Measurements from ENCODE around the gene RAVER2.

RAVER2 gene

GRCh38 chr1:64839261-64839660 lies 94.4 kb downstream of the RAVER2 start:
- Histone ChIP-seq H3K27ac (ENCODE audit: low read depth, low read length, poor library complexity, severe bottlenecking) (no peak overlapping the region), H3K79me2 (ENCODE audit: insufficient read depth, low read length) (no peaks in the 10 kb centered on the region), H3K9me3 (ENCODE audit: low read length) (no peaks in the 10 kb centered on the region), H3F3A (ENCODE audit: insufficient read depth, low read length) (no peaks in the 10 kb centered on the region), H3K4me3 (ENCODE audit: low read depth, low read length, poor library complexity, severe bottlenecking) (no peak overlapping the region), H3K9ac (ENCODE audit: low read length) (no peak overlapping the region), H3K27me3 (ENCODE audit: insufficient read depth, low read length) (no peaks in the 10 kb centered on the region), H3K4me2 (ENCODE audit: low read length) (no peak overlapping the region), H4K20me1 (ENCODE audit: insufficient read depth, low read length) (no peaks in the 10 kb centered on the region), H2AFZ (ENCODE audit: low read length) (no peak overlapping the region), H3K4me1 (ENCODE audit: insufficient read depth, low read length, severe bottlenecking) (no peaks in the 10 kb centered on the region), H3K36me3 (ENCODE audit: insufficient read depth, low read length) (peaks cover 48% of the 10 kb centered on the region), H3K9me2 (ENCODE audit: low read depth, low read length) (no peaks in the 10 kb centered on the region)
- TF ChIP-seq CTCF (IDR thresholded peaks at IDR 0.05; ENCODE audit: low read length) (no peak), EZH2 (IDR thresholded peaks at IDR 0.05; ENCODE audit: borderline replicate concordance, low read length) (no peak)

GRCh38 chr1:64839732-64840405 lies 95.0 kb downstream of the RAVER2 start:
- no peak overlapping the region for H3K9ac ChIP-seq (ENCODE audit: low read length)
- no peaks in the 10 kb centered on the region for H3K9me3 ChIP-seq (ENCODE audit: low read length)
- no peaks in the 10 kb centered on the region for H3F3A ChIP-seq (ENCODE audit: insufficient read depth, low read length)
- no peaks in the 10 kb centered on the region for H3K27me3 ChIP-seq (ENCODE audit: insufficient read depth, low read length)
- no peaks in the 10 kb centered on the region for H3K9me2 ChIP-seq (ENCODE audit: low read depth, low read length)
- no peaks in the 10 kb centered on the region for H4K20me1 ChIP-seq (ENCODE audit: insufficient read depth, low read length)
- no peak overlapping the region for H2AFZ ChIP-seq (ENCODE audit: low read length)
- no peak for TF ChIP-seq CTCF (IDR thresholded peaks at IDR 0.05; ENCODE audit: low read length)
- no peak for TF ChIP-seq EZH2 (IDR thresholded peaks at IDR 0.05; ENCODE audit: borderline replicate concordance, low read length)
- peaks cover 42% of the 10 kb centered on the region for H3K36me3 ChIP-seq (ENCODE audit: insufficient read depth, low read length)
- no peak overlapping the region for H3K4me2 ChIP-seq (ENCODE audit: low read length)
- H3K4me3 ChIP-seq (ENCODE audit: low read depth, low read length, poor library complexity, severe bottlenecking): no peak overlapping the region
- no peaks in the 10 kb centered on the region for H3K79me2 ChIP-seq (ENCODE audit: insufficient read depth, low read length)
- H3K27ac ChIP-seq (ENCODE audit: low read depth, low read length, poor library complexity, severe bottlenecking): no peak overlapping the region
- no peaks in the 10 kb centered on the region for H3K4me1 ChIP-seq (ENCODE audit: insufficient read depth, low read length, severe bottlenecking)

- H3K36me3 ChIP-seq (ENCODE audit: insufficient read depth, low read length): peaks cover 28% of the 10 kb centered on the region
- H3K9me2 ChIP-seq (ENCODE audit: low read depth, low read length): no peaks in the 10 kb centered on the region
- no peak overlapping the region for H3K27ac ChIP-seq (ENCODE audit: low read depth, low read length, poor library complexity, severe bottlenecking)
- H3K79me2 ChIP-seq (ENCODE audit: insufficient read depth, low read length): no peaks in the 10 kb centered on the region
- H3K9ac ChIP-seq (ENCODE audit: low read length): no peak overlapping the region
- no peak overlapping the region for H3K4me3 ChIP-seq (ENCODE audit: low read depth, low read length, poor library complexity, severe bottlenecking)
- no peaks in the 10 kb centered on the region for H3K9me3 ChIP-seq (ENCODE audit: low read length)
- no peaks in the 10 kb centered on the region for H3K4me1 ChIP-seq (ENCODE audit: insufficient read depth, low read length, severe bottlenecking)
- no peak for TF ChIP-seq EZH2 (IDR thresholded peaks at IDR 0.05; ENCODE audit: borderline replicate concordance, low read length)
- TF ChIP-seq CTCF (IDR thresholded peaks at IDR 0.05; ENCODE audit: low read length): no peak
- no peak overlapping the region for H2AFZ ChIP-seq (ENCODE audit: low read length)
- no peaks in the 10 kb centered on the region for H3K27me3 ChIP-seq (ENCODE audit: insufficient read depth, low read length)
- no peak overlapping the region for H3K4me2 ChIP-seq (ENCODE audit: low read length)
- H3F3A ChIP-seq (ENCODE audit: insufficient read depth, low read length): no peaks in the 10 kb centered on the region
- H4K20me1 ChIP-seq (ENCODE audit: insufficient read depth, low read length): no peaks in the 10 kb centered on the region
Measured at GRCh38 chr1:64841330-64842065, 96.6 kb downstream of the RAVER2 start.

Measured in OCI-LY1 (cell line).